ENCODE results near the gene PEX11A. TPM values are rescaled to one million over a fixed set of nuclear protein-coding genes. Genes with fewer than 3 reads are reported as not detected.

PEX11A gene
- total RNA-seq, 2 donors from 2014 or later: 2.7 to 4.0 TPM

- Mint-ChIP-seq H3K4me3 (no peak overlapping the region), H3K27ac (no peak overlapping the region), H3K36me3 (ENCODE audit: low read depth) (no peaks in the 10 kb centered on the region), H3K27me3 (ENCODE audit: insufficient read depth) (peaks cover 30% of the 10 kb centered on the region), H3K4me1 (peaks cover 2% of the 10 kb centered on the region), H3K9me3 (no peaks in the 10 kb centered on the region)
- TF ChIP-seq CTCF (conservative IDR thresholded peaks at IDR 0.05): no peak
- Histone ChIP-seq H3K4me3 (ENCODE audit: low read length) (no peak overlapping the region), H3K27ac (ENCODE audit: low read depth, low read length) (no peak overlapping the region), H3K9me3 (ENCODE audit: control insufficient read depth, low read length) (no peaks in the 10 kb centered on the region), H3K9ac (ENCODE audit: extremely low read depth, low read length, poor library complexity, severe bottlenecking) (no peak overlapping the region), H3K27me3 (ENCODE audit: control insufficient read depth, insufficient read depth, low read length, poor library complexity, severe bottlenecking) (peaks cover 13% of the 10 kb centered on the region), H3K36me3 (ENCODE audit: control insufficient read depth, insufficient read depth, low read length) (no peaks in the 10 kb centered on the region), H3K4me1 (ENCODE audit: control insufficient read depth, insufficient read depth, low read length) (no peaks in the 10 kb centered on the region)
- DNase-seq: no peak
Measured at GRCh38 chr15:89686522-89686921, 4.0 kb downstream of the PEX11A start.

- Mint-ChIP-seq H3K36me3 (ENCODE audit: low read depth) (no peaks in the 10 kb centered on the region), H3K27me3 (ENCODE audit: insufficient read depth) (peaks cover 33% of the 10 kb centered on the region), H3K9me3 (no peaks in the 10 kb centered on the region), H3K4me1 (peaks cover 1% of the 10 kb centered on the region), H3K4me3 (no peak overlapping the region), H3K27ac (no peak overlapping the region)
- no peak for TF ChIP-seq CTCF (conservative IDR thresholded peaks at IDR 0.05)
- Histone ChIP-seq H3K9ac (ENCODE audit: extremely low read depth, low read length, poor library complexity, severe bottlenecking) (no peak overlapping the region), H3K36me3 (ENCODE audit: control insufficient read depth, insufficient read depth, low read length) (no peaks in the 10 kb centered on the region), H3K27me3 (ENCODE audit: control insufficient read depth, insufficient read depth, low read length, poor library complexity, severe bottlenecking) (peaks cover 13% of the 10 kb centered on the region), H3K4me3 (ENCODE audit: low read length) (no peak overlapping the region), H3K4me1 (ENCODE audit: control insufficient read depth, insufficient read depth, low read length) (no peaks in the 10 kb centered on the region), H3K9me3 (ENCODE audit: control insufficient read depth, low read length) (no peaks in the 10 kb centered on the region), H3K27ac (ENCODE audit: low read depth, low read length) (no peak overlapping the region)
- no peak for DNase-seq
- WGBS, 2 experiments (ENCODE audit: insufficient coverage in 1 of 2, insufficient read length in 1 of 2): 93 to 94% methylated on average over 2 of the region's 2 CpGs
Measured at GRCh38 chr15:89685995-89686394, 4.6 kb downstream of the PEX11A start.

GRCh38 chr15:89681146-89681545 is 9.4 kb downstream of the PEX11A start:
- Histone ChIP-seq H3K36me3 (ENCODE audit: control insufficient read depth, insufficient read depth, low read length) (no peaks in the 10 kb centered on the region), H3K4me1 (ENCODE audit: control insufficient read depth, insufficient read depth, low read length) (no peaks in the 10 kb centered on the region), H3K4me3 (ENCODE audit: low read length) (no peak overlapping the region), H3K27ac (ENCODE audit: low read depth, low read length) (no peak overlapping the region), H3K9ac (ENCODE audit: extremely low read depth, low read length, poor library complexity, severe bottlenecking) (no peak overlapping the region), H3K27me3 (ENCODE audit: control insufficient read depth, insufficient read depth, low read length, poor library complexity, severe bottlenecking) (peaks cover 29% of the 10 kb centered on the region), H3K9me3 (ENCODE audit: control insufficient read depth, low read length) (no peaks in the 10 kb centered on the region)
- Mint-ChIP-seq H3K27ac (no peak overlapping the region), H3K36me3 (ENCODE audit: low read depth) (no peaks in the 10 kb centered on the region), H3K9me3 (no peaks in the 10 kb centered on the region), H3K4me1 (no peaks in the 10 kb centered on the region), H3K4me3 (no peak overlapping the region), H3K27me3 (ENCODE audit: insufficient read depth) (peaks cover 21% of the 10 kb centered on the region)
- TF ChIP-seq CTCF (conservative IDR thresholded peaks at IDR 0.05): no peak
- 69 to 89% methylated on average over 1 of the region's 2 CpGs for WGBS, 2 experiments (ENCODE audit: insufficient coverage in 1 of 2, insufficient read length in 1 of 2)
- no peak for DNase-seq

All from endodermal cell (in vitro differentiated cells).